ENCODE measurements around the gene CSMD2. TPM values are rescaled to one million over a fixed set of nuclear protein-coding genes. Genes with fewer than 3 reads are reported as not detected.

CSMD2 gene
- total RNA-seq, 1 donor from 2014 or later = 0.75 TPM

- no peak for TF ChIP-seq CTCF (IDR thresholded peaks at IDR 0.05; ENCODE audit: insufficient read depth, low read length, poor library complexity, severe bottlenecking)
- DNase-seq (ENCODE audit: low read depth) = no peak
- Histone ChIP-seq H3K36me3 (ENCODE audit: control insufficient read depth, insufficient read depth, low read length) (no peaks in the 10 kb centered on the region), H3K27me3 (ENCODE audit: control insufficient read depth, insufficient read depth, low read length) (no peaks in the 10 kb centered on the region), H3K4me3 (ENCODE audit: low read depth, low read length) (no peak overlapping the region)
Observed at GRCh38 chr1:33898406-33898805, 266.6 kb downstream of the CSMD2 start.

GRCh38 chr1:33897092-33897725 lies 267.8 kb downstream of the CSMD2 start:
- Histone ChIP-seq H3K36me3 (ENCODE audit: control insufficient read depth, insufficient read depth, low read length) (no peaks in the 10 kb centered on the region), H3K27me3 (ENCODE audit: control insufficient read depth, insufficient read depth, low read length) (no peaks in the 10 kb centered on the region), H3K4me3 (ENCODE audit: low read depth, low read length) (no peak overlapping the region)
- no peak for TF ChIP-seq CTCF (IDR thresholded peaks at IDR 0.05; ENCODE audit: insufficient read depth, low read length, poor library complexity, severe bottlenecking)
- no peak for DNase-seq (ENCODE audit: low read depth)

GRCh38 chr1:33895976-33896375 lies 269.1 kb downstream of the CSMD2 start:
- no peak for DNase-seq (ENCODE audit: low read depth)
- Histone ChIP-seq H3K27me3 (ENCODE audit: control insufficient read depth, insufficient read depth, low read length) (no peaks in the 10 kb centered on the region), H3K4me3 (ENCODE audit: low read depth, low read length) (no peak overlapping the region), H3K36me3 (ENCODE audit: control insufficient read depth, insufficient read depth, low read length) (no peaks in the 10 kb centered on the region)
- no peak for TF ChIP-seq CTCF (IDR thresholded peaks at IDR 0.05; ENCODE audit: insufficient read depth, low read length, poor library complexity, severe bottlenecking)

GRCh38 chr1:33895396-33895795 lies 269.6 kb downstream of the CSMD2 start:
- TF ChIP-seq CTCF (IDR thresholded peaks at IDR 0.05; ENCODE audit: insufficient read depth, low read length, poor library complexity, severe bottlenecking) = no peak
- H3K4me3 ChIP-seq (ENCODE audit: low read depth, low read length) = no peak overlapping the region
- no peak for DNase-seq (ENCODE audit: low read depth)
- no peaks in the 10 kb centered on the region for H3K36me3 ChIP-seq (ENCODE audit: control insufficient read depth, insufficient read depth, low read length)
- no peaks in the 10 kb centered on the region for H3K27me3 ChIP-seq (ENCODE audit: control insufficient read depth, insufficient read depth, low read length)

GRCh38 chr1:33893147-33893830 lies 271.7 kb downstream of the CSMD2 start:
- Histone ChIP-seq H3K4me3 (ENCODE audit: low read depth, low read length) (no peak overlapping the region), H3K36me3 (ENCODE audit: control insufficient read depth, insufficient read depth, low read length) (no peaks in the 10 kb centered on the region), H3K27me3 (ENCODE audit: control insufficient read depth, insufficient read depth, low read length) (no peaks in the 10 kb centered on the region)
- no peak for DNase-seq (ENCODE audit: low read depth)
- TF ChIP-seq CTCF (IDR thresholded peaks at IDR 0.05; ENCODE audit: insufficient read depth, low read length, poor library complexity, severe bottlenecking) = no peak

GRCh38 chr1:33886496-33886895 lies 278.5 kb downstream of the CSMD2 start:
- DNase-seq (ENCODE audit: low read depth) = no peak
- no peaks in the 10 kb centered on the region for H3K36me3 ChIP-seq (ENCODE audit: control insufficient read depth, insufficient read depth, low read length)
- no peak overlapping the region for H3K4me3 ChIP-seq (ENCODE audit: low read depth, low read length)
- no peak for TF ChIP-seq CTCF (IDR thresholded peaks at IDR 0.05; ENCODE audit: insufficient read depth, low read length, poor library complexity, severe bottlenecking)
- H3K27me3 ChIP-seq (ENCODE audit: control insufficient read depth, insufficient read depth, low read length) = peaks cover 2% of the 10 kb centered on the region
